Smooth muscle cell (in vitro differentiated cells): ENCODE measurements around the gene EPOP. TPM values are rescaled to one million over a fixed set of nuclear protein-coding genes. Genes with fewer than 3 reads are reported as not detected.
A peak's percentile ranks its signal among the peaks of the same experiment; 100 is the strongest.

Experiments
- DNase-seq: peaks from one replicate; lab custom pipeline; 2025; ENCODE audit not compliant: unreplicated experiment; lab: John Stamatoyannopoulos, UW
- H2AFZ ChIP-seq: fragments of 200-600 bp; sonication (generic); 2 replicates; pipeline ENCODE4 v1.6.0; 2016; ENCODE audit warnings: antibody characterized with exemption, low read depth, mild to moderate bottlenecking
- H3F3A ChIP-seq: fragments of 200-600 bp; sonication (generic); 2 replicates; pipeline ENCODE4 v1.6.0; 2017; ENCODE audit warnings: antibody characterized with exemption, low read depth
- H3K27ac ChIP-seq: fragments of 200-600 bp; sonication (generic); 2 replicates; pipeline ENCODE4 v1.5.1; 2016; ENCODE audit warnings: low read depth, mild to moderate bottlenecking
- H3K27me3 ChIP-seq: fragments of 200-600 bp; sonication (generic); 2 replicates; pipeline ENCODE4 v1.6.1; 2016; ENCODE audit warnings: low read depth, mild to moderate bottlenecking
- H3K36me3 ChIP-seq: fragments of 200-600 bp; sonication (generic); 2 replicates; pipeline ENCODE4 v1.5.1; 2016; ENCODE audit warnings: low read depth
- H3K4me1 ChIP-seq: fragments of 200-600 bp; sonication (generic); 2 replicates; pipeline ENCODE4 v1.5.1; 2016; ENCODE audit warnings: low read depth
- H3K4me2 ChIP-seq: fragments of 200-600 bp; sonication (generic); 2 replicates; pipeline ENCODE4 v1.6.0; 2016; ENCODE audit warnings: mild to moderate bottlenecking
- H3K4me3 ChIP-seq: fragments of 200-600 bp; sonication (generic); 2 replicates; pipeline ENCODE4 v1.5.1; 2016; ENCODE audit warnings: mild to moderate bottlenecking
- H3K79me2 ChIP-seq: fragments of 200-600 bp; sonication (generic); 2 replicates; pipeline ENCODE4 v1.6.0; 2016; ENCODE audit warnings: low read depth, mild to moderate bottlenecking
- H3K9ac ChIP-seq: fragments of 200-600 bp; sonication (generic); 2 replicates; pipeline ENCODE4 v1.6.0; 2016; ENCODE audit warnings: low read depth
- H3K9me3 ChIP-seq: fragments of 200-600 bp; sonication (generic); replicated peaks from 2 replicates; pipeline ENCODE4 v1.5.1; 2016; ENCODE audit warnings: low read depth
- H4K20me1 ChIP-seq: fragments of 200-600 bp; sonication (generic); 2 replicates; pipeline ENCODE4 v1.6.0; 2016; ENCODE audit warnings: low read depth
- WGBS: methylation state at CpG from one replicate; pipeline ENCODE4 v1.1.7; 2016; ENCODE audit warnings: low lambda C conversion rate; 5-methylcytosine and 5-hydroxymethylcytosine counted together
- polyA plus RNA-seq: library from polyadenylated mRNA; unstranded; fragments of >200 nt; fragmentation: Nextera tagmentation; extraction: Ambion mirVana; gene quantifications from 2 replicates; pipeline ENCODE4 v1.2.1, GENCODE V29; 2016
- total RNA-seq: library from RNA; depleted of rRNA; stranded (reverse); fragments of >200 nt; gene quantifications from 2 replicates; pipeline ENCODE4 v1.2.3, GENCODE V29; 2014
- TF ChIP-seq, protein P1 (sequence below): fragments of 200-600 bp; sonication (generic); IDR thresholded peaks from 2 replicates; pipeline ENCODE4 v1.5.1; 2017; ENCODE audit warnings: borderline replicate concordance, mild to moderate bottlenecking, antibody characterized with exemption; ENCODE audit not compliant: insufficient read depth, poor library complexity, severe bottlenecking

The EPOP gene
- total and polyA plus RNA-seq, 2 experiments from 2014 or later, result 0.40 to 0.85 TPM

DNA sequence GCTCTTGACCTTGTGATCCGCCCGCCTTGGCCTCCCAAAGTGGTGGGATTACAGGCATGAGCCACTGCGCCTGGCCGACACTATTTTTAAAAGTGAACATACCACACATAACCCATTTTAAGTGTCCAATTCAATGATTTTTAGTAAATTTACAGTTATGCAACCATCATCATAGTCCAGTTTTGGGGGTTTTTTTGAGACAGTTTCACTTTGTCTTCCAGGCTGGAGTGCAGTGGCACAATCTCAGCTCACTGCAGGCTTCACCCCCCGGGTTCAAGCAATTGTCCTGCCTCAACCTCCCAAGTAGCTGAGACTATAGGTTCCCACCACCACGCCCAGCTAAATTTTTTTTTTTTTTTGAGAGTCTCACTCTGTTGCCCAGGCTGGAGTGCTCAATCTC lies 3.1 kb upstream of the EPOP start:
- Histone ChIP-seq H3K27me3 (peaks cover 25% of the 10 kb centered on the region), H4K20me1 (peaks cover 3% of the 10 kb centered on the region), H3K9me3 (no peaks in the 10 kb centered on the region), H3K4me2 (no peak overlapping the region), H3K27ac (no peak overlapping the region), H3K36me3 (no peaks in the 10 kb centered on the region), H3F3A (no peaks in the 10 kb centered on the region), H3K4me3 (no peak overlapping the region), H3K9ac (no peak overlapping the region), H3K79me2 (no peaks in the 10 kb centered on the region), H3K4me1 (no peaks in the 10 kb centered on the region), H2AFZ (no peak overlapping the region)
- TF ChIP-seq, protein P1, sequence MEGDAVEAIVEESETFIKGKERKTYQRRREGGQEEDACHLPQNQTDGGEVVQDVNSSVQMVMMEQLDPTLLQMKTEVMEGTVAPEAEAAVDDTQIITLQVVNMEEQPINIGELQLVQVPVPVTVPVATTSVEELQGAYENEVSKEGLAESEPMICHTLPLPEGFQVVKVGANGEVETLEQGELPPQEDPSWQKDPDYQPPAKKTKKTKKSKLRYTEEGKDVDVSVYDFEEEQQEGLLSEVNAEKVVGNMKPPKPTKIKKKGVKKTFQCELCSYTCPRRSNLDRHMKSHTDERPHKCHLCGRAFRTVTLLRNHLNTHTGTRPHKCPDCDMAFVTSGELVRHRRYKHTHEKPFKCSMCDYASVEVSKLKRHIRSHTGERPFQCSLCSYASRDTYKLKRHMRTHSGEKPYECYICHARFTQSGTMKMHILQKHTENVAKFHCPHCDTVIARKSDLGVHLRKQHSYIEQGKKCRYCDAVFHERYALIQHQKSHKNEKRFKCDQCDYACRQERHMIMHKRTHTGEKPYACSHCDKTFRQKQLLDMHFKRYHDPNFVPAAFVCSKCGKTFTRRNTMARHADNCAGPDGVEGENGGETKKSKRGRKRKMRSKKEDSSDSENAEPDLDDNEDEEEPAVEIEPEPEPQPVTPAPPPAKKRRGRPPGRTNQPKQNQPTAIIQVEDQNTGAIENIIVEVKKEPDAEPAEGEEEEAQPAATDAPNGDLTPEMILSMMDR, result no peak
- DNase-seq, result no peak
- WGBS, result 91% methylated on average over 6 of the region's 6 CpGs

DNA sequence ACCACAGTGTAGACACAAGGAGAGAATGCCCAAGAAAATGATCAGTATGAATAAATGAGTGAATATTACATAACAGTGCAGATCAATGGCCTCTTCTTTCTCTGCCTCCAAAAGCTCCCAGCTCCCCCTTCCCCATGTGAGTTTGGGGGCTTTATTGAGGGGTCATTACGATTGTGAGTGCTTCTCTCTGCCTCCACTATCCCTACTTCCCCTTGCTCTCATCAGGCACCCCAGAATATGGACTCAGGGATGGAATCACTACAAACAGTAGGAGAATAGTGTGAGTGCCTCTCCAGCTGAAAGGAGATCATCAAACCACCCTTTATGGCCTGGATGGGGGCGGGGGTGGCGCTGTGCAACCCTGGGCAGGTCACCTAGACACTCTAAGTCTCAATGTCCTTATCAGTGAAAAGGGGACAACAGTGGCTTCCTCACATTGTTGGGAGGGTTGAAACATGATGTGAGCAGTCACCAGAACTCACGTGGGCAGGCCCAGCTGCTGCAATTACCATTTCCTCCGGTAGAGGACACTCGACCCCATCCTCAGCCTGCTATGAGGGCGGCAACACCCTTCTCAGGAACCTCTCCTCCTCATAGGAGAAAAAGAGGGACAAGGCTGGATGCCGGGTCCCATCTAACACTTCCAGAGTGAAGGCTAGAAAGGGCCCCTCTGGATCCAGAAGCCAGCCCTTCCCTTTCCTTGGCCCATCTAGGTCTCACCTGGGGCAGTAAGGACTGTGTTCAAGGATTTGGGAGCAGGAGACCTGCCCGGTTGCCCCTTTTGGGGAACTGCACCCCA lies 2.1 kb upstream of the EPOP start:
- no peak overlapping the region for H2AFZ ChIP-seq
- peaks cover 3% of the 10 kb centered on the region for H3K4me1 ChIP-seq
- WGBS, result 13% methylated on average over 9 of the region's 9 CpGs
- no peak overlapping the region for H3K9ac ChIP-seq
- H3K27me3 ChIP-seq, result peaks cover 34% of the 10 kb centered on the region
- H3K4me2 ChIP-seq, result no peak overlapping the region
- H4K20me1 ChIP-seq, result peaks cover 9% of the 10 kb centered on the region
- H3K9me3 ChIP-seq, result no peaks in the 10 kb centered on the region
- H3K27ac ChIP-seq, result no peak overlapping the region
- TF ChIP-seq, protein P1, result peak; percentile 83
- peak; percentile 40 for DNase-seq
- H3K4me3 ChIP-seq, result no peak overlapping the region
- H3F3A ChIP-seq, result no peaks in the 10 kb centered on the region
- no peaks in the 10 kb centered on the region for H3K79me2 ChIP-seq
- no peaks in the 10 kb centered on the region for H3K36me3 ChIP-seq

DNA sequence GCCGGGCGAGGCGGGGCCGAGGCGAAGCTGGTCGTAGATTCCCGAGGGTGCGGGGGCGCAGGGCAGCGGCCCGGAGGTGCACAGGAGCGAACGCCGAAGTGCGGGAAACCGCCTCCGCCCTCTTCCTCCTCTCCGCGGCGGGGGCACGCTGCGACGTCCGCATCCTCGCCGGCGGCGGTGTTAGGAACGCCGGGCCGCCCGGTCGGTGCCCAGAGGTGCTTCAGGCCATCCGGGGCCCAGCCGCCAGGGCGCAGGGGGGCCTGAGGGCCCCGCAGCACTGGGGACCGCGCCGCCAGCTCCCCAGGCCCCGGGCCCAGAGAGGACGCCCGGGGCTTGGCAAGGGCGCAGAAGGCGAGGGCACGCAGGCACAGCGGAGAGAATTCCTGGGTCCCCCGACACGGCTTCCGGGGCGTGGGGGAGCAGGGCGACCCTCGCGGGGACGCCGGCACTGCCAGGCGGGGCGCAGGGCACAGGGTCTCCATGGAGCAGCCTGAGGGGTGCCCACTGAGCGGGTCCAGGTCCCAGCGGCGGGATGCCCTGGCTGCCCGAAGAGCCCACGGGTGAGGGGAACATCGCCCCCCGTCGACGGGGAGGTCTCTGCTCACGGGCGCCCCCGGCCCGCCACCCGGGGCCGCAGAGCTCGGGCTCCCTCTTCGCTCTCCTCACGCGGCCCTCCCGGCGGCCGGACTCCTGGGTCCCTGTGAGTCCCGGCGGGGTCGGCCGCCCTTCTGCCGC lies 576 bp downstream of the EPOP start:
- peaks cover 14% of the 10 kb centered on the region for H3K4me1 ChIP-seq
- H3K27me3 ChIP-seq, result peaks cover 61% of the 10 kb centered on the region
- TF ChIP-seq, protein P1, result no peak
- H3F3A ChIP-seq, result no peaks in the 10 kb centered on the region
- H3K4me2 ChIP-seq, result peak overlapping the region; percentile 95
- 2% methylated on average over 53 of the region's 85 CpGs for WGBS
- H3K79me2 ChIP-seq, result no peaks in the 10 kb centered on the region
- H3K9ac ChIP-seq, result peak overlapping the region; percentile 54
- peak overlapping the region; percentile 69 for H3K4me3 ChIP-seq
- peaks cover 12% of the 10 kb centered on the region for H4K20me1 ChIP-seq
- H3K9me3 ChIP-seq, result no peaks in the 10 kb centered on the region
- H3K36me3 ChIP-seq, result no peaks in the 10 kb centered on the region
- H3K27ac ChIP-seq, result no peak overlapping the region
- peak overlapping the region; percentile 79 for H2AFZ ChIP-seq
- no peak for DNase-seq
